ENCODE data around the gene MAN1C1.

The MAN1C1 gene

DNA sequence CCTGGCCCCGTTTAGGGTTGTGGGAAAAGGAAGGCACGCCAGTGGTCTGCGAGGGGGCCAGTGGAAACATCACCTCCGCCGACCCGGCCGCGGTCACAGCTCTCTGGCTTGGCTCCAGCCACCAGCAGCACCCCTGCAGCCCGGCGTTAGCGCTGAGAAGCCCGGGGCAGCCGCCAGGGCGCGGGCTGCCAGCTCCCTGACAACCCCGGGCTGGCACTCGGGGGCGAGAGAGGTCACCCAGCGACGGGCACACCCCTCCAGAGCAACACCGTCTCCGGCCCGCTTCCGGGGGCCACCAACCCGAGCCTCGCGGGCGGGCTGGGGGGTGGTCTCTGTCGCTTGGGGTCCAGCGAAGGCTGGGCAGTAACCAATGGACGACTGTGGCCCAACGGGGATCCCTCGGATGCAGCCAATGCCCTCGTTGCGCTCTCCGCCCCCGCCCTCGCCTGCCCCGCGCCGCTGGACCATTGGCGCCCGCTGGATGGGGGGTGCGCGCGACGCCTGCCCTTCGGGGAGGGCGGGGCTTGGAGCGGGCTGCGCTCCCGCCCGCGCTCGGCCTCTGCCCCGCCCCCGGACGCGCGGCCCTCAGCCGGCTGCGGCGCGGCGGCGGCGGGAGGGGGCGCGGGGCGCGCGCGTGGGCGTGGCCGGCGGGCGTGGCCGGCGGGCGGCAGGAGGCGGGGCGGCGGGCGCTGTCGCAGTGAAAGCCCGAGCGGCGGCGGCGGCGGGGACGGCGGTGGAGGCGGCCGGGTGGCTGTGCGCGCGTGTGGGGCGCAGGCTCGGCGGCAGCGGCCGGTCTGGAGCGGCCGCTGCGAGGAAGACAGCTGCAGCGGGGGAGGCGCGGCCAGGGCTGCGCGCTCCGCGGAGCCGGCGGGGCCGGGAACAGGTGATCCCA lies at the start of gene MAN1C1:
Gene MAN1C1 (plus strand): TSS at position 697 of the 892 bp plus-strand sequence. CDS start 1,007 bp downstream, outside the sequence.
- DNase-seq, result peak; percentile 68

DNA sequence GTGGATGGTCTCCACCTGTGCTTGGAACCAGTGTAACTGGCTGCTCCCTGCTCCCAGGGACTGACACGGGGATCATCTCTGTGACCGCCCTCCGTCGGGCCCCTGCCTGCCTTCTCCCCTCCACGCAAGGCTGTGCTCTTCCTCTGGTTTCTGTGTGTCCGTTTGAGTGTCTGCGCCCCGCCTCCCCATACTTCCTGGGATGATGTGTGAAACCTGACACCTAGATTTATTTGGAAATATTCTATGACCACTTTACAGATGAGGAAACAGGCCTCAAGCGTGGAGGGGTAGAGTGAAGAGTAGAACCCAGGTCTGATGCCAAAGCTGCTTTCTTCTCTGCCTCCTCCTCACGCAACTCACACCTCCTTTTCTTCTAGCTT lies 48.9 kb upstream of the MAN1C1 start:
- DNase-seq, result no peak

DNA sequence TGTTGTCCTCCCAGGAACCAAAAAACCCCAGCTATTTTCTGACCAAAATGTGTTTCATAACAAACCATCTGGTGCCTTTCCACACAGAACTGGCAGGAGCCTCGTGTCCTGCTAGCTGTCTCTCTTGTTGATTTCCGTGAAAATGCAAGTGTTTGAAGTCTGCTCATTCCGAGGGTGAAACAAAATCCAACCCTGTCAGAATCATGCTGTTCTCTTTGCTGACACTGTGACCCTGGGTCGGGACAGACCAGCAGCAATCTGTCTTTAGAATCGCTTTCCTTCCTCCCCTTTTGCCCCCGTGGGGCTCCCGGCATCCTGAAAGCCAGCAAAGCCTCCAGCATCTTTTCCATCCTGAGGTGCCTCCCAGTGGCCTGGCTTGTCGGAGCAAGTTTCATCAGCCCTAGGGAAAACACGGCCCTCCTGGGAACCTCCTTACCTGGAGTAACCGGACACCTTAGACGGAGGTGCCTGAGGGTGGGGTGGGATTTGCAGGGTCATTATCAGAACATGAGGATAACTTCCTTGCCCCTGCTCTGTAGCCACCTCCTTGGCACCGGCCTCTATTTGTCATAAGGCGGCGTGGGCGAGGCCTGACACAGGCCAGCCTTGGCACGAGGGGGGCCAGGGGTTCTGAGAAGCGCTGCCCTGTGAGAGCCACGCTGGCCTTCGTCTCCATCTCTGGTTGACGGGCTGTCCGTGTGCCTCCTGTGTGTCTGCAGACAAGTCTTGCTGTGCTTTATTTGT lies 48.3 kb upstream of the MAN1C1 start:
- DNase-seq, result no peak

DNA sequence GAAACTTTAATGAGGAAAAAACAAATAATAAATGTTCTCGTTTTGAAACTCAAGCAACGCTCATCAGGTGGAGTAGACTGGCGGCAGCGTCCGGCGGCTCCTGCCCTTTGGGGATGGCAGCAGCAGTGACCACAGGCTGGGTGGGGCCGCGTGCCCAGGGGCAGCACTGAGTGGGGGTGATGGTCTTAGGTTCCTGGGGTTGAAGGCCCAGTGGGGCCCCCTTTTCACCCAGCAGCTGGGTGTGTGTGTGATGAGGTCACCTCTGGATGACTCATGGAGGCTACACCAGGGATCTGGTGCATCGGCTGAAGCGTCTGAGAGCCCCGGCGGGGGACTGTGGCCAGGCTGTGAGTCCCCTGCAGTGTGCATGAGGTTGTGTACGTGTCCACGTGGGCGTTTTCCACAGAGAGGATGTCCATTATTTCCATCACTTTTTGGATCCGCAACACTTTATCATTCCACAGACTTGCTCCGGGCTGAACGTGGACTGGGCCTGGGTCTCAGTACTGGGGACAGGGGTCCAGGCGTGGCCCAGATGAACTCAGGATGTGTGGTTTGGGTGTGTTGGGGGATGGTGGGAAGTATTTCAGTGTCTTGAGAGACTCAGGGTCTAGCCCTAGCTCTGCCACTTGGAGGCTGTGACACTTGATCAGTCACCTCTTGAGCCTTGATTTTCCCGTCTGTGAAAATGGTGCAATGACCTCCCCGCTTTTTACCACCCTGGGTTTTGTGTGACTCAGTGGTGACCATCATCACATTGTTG lies 47.6 kb upstream of the MAN1C1 start:
- DNase-seq, result no peak

DNA sequence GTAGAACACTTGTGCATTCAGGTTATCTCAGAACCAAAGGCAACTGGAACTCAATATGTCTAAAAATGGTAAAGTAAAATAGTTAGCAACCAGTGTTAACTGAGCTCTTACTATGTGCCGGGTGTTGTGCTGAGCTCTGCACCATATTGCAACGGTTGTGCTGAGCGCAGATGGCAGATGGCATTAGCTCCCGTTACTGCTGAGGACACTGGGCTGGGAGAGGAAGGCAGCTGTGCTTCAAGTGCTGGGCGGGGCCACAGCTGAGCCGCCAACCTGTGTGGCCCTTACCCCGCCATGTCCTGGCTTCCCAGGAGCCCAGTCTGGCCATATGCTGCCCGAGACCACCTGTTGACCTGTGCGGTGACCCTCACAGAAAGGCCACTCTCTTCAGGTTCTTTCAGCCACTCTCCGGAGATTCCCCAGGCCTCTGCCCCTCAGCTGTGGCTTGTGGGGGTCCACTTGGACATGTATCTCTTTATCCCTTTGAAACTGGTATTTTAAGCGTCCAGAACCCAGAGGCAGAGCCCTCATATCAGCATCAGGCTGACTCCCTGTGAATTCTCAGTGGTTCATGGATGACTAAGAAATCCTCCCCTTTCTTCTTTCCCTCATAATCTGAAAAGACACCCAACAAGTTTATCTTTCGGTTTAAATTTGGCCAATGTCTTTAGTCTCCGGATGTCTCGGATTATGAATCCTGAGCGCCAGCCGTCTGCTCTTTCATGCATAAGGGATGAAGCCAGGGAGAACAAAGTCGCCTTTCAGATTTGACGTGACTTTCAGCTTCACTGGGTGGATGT lies 46.8 kb upstream of the MAN1C1 start:
- no peak for DNase-seq

DNA sequence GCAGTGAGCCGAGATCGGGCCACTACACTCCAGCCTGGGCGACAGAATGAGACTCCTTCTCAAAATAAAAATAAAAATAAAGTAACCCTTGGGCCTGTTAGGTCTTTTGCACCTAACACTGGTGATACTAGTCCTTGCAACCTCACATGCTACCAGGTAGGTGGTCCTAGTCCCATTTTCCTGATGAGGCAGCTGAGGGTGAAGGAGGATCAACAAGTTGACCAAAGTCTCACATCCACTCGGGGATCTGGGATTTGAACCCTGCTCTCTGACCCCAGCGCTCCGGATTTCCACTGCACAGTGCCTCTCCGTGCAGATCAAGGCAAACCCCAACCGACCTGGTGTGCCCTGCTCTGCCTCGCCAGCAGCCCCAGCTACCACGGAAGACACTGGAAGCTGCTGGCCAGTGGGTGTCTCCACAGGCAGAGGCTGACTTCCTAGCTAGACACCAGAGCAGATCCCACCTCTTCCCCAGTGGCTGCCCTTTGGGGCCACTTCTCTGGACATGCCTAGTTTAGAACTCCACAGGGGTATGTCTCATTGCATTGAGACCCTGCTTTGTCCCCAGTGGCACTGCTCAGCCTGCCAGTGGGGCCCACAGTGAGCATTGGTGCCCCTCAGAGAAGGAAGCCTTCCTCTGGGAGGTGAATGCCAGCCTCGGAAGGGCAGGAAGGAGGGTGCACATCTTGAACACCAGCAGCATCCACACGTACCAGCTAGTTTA lies 45.6 kb upstream of the MAN1C1 start:
- DNase-seq, result no peak

DNA sequence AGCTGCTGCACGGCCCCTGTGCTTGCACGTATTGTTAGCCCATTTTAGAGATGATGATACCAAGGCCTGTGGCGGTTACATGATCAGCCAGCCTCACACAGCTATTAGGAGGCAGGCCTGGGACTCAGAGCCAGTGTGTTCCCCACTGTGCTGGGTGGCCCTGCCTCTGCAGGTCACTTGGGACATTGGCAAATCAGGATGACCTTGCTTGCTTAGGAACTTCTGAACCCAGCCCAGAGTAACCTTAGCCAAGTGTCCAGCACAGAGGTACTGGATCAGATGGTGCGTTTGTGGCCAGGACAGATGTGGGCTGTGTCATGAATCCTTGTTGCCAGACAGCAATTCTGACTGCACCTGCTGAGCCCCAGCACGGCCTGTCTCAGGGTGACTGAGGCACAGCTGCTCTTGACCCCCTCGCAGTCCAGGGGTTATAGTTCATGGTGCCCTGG lies 45.0 kb upstream of the MAN1C1 start:
- DNase-seq, result no peak

DNA sequence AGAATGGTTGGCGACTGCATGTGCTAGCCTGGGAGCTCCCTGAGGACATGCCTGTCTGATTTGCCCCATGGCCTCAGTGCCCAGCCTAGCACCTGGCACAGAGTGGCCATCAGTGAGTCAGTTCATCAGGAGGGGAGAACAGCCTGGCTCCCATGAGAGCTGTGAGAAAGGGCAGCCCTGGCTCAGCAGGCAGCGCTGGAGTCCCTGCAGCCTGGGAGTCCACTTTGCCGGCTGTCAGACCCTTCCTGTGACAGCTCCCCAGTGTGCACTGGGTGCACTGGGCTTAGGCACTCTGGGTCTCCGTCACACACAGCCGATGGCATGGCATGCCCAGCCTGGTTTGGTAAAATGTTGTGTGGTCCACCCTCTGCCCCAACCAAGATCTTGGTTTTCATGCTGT lies 44.5 kb upstream of the MAN1C1 start:
- no peak for DNase-seq

DNA sequence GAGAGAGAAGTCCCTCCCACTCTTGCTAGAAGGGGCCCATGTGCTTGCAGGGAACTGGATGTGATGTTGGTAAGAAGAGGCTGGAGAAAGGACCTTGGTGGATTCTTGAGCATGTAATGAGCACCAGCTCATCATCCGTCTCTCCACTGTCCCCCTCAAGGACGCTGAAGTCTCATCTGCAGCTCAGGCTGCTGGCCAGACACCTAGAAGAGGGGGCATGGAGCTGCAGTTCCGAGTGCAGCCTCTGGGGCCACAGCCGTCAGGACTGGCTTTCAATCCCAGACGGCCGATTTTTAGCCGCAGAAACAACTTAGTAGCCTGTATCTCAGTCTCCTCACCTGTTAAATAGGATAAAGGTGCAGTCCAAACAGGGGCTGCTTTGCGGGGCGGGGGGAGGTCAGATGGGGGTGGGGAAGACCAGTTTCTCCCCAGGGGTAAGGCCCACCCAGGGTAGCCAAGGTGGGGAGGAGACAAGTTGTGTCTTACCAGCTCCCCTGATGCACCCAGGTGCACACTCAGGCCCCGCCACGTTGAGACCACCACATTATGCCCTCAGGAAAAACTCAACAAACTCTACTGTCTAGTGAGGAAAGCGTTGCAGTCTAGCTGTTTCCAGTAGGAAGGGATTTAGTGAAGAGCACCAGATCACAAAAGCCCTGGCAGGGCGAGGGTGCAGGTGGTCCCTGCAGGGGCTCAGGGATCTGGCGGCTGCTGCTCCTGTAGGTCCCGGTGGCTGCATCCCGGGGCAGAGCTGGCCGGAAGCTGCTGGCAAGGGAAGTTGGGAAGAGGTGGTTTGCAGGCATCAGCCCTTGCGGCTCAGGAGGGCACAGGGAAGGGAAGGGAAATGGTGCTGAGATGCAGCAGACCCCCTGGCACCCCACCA lies 43.6 kb upstream of the MAN1C1 start:
- DNase-seq, result no peak

DNA sequence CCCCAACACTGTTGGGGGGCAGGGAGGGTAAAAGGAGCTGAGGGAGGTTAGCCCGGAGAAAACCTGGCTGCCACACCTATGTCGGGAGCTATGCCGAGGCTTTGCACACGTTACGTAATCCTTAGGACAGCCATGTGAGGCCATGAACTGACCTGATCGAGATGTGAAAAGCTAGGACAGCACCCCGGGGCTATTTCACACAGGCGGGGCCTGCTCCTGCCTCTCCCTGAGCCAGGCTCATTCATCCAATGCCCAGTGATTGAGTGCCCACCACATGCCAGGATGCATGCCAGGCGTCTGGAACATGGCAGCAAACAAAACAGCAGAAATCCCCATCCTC lies 43.0 kb upstream of the MAN1C1 start:
- DNase-seq, result no peak

DNA sequence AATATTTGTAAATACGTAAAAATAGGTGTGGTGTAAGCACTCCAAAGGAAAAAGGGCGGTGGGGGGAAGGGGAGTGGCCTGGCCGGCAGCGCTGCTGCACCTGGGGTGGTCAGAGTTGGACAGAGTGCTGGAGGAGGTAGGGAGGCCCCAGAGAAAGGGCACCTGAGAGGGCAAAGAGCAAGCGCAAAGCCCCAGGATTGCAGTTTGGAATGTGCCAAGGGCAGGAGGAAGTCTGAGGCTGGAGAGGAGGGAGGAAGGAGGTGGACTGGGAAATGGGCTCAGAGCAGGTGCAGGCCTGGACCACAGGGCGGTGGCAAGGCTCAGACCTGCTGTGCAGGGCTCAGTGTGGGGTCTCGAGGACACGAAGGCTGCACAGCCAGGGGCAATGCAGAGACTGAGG lies 42.6 kb upstream of the MAN1C1 start:
- DNase-seq, result no peak

DNA sequence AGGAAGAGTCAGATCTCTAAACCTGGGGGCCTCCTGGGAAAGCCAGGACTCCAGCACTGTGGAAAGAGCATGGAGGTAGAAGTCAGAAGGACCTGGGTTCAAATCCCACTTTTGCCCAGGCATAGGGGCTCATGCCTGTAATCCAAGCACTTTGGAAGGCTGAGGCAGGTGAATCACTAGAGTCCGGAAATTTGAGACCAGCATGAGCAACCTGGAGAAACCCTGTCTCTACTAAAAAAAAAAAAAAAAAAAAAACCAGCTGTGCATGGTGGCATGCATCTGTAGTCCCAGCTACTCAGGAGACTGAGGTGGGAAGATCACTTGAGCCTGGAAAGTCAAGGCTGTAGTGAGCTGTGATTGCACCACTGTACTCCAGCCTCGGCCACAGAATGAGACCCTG lies 41.4 kb upstream of the MAN1C1 start:
- DNase-seq, result no peak

DNA sequence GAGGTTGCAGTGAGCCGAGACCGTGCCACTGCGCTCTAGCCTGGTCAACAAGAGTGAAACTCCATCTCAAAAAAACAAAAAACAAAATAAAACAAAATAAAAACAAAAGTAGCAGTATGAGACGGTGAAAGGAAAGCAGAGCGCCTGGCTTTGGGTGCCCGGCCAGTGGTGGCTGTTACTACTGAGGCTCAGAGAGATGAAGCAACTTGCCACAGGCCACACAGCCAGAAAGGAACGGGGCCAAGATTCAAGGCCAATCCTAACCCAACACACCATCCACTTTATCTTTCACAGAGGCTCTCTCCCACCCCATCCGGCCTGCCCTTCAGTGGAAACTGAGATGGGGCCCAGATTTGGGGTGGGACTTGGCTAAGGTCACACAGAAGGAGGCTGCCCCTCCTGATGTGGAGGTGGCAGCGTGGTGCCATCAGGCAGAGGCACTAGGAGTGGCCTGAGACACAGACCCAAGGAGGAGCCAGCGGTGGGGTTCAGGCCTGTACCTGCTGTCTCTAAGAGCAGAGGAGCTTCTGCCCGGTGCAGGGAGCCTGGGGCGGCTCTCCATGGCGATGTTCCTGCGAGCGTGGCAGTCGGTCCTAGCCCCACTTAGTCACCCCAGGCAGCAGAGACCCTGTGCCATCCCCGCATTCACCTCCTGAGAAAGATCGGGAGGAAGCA lies 40.0 kb upstream of the MAN1C1 start:
- DNase-seq, result no peak

DNA sequence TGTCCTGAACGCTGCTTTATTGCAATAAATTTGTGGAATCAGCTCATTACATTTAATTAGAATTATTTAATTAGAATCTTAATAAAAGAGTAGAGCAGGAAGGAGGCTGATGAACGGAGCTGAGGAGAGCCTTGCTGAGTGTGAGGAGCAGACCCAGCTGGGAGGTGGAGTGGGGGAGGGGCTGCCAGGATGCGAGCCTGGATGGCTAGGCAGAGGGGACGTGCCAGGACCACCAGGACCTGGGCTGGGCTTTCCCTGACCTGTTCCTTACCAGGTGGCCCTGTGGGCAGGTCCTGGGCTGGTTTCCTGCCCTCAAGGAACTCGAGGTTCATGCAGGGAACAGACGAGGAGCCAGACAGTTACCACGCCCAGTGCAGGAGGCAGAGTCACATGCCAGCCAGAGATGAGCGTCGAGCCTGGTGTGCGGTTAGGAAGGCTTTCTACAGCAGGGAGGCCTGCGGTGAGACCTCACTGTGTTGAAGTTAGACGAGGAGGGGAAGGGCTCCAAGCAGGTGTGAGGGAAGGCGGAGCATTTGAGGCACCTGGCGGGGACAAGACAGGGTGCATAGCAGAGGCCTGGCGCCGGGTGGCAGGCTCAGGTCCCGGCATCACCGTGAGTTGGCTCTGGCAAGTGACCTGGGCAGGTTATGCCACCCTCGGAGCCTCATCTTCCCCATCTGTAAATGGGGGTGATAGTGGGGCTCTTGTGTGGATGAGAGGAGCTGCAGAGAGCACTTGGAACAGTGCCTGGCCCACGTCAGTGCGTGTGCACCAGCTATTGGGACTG lies 39.3 kb upstream of the MAN1C1 start:
- DNase-seq, result no peak

DNA sequence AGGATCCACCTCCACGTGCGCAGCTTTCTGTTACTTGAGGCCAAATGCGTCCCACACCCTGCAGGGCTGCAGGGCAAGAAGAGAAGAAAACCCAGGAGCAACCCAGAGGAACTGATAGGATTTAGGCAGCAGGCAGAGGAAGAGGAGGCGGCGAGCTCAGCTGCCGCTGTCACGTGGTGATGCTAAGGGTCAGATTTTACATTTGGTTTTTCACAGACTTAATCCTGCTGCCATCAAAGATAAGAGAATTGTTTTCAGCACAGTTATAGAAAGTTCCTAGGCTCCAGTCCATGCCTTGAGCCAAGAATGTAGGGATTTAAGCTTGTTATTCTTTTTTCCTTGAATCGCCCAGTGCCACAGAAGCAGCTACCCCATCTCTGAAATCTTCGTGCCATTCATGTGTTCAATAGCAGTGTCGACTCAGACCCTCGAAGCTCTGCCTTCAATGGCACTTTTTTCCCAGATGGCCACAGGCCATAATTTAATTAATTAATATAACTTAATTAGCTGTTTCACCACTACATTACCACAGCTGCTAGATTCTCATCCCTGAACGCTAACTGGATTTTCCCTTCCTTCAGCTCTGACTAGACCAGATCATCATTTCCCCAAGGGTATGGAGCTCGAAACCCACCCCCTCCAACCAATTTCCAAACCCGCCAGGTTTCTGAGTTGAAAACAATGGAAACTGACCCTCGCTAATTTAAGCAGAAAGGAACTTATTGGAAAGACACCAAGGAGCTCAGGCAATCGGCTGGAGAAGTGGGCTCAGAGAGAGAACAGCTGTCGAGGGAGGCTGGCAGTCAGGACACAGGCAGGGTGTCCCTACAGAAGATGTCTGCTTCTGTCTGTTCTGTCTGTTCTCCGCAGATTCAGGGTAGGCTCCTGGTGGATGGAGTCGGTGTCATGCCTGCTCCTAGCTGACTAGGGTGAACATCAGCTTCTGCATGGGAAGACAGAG lies 37.0 kb upstream of the MAN1C1 start:
- DNase-seq, result no peak

DNA sequence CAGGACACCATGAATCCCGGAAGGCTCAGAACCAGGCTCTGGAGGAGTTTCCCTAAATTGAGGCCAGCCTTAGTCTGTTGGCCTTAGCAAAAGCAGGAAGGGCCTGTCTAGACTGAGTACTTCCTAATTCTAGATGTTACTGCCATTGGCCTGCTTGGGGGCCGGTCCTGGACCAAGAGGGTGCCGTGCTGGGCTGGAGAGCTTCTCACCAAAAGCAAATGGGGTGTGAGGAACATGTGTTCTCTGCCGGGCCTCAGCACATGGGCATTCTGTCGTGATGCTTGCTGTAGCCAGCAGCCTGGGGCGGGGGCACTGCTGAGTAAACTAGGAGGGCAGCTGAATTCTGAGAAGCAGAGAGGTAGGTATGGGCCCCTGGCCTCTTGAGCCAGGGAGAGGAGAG lies 35.7 kb upstream of the MAN1C1 start:
- DNase-seq, result no peak

DNA sequence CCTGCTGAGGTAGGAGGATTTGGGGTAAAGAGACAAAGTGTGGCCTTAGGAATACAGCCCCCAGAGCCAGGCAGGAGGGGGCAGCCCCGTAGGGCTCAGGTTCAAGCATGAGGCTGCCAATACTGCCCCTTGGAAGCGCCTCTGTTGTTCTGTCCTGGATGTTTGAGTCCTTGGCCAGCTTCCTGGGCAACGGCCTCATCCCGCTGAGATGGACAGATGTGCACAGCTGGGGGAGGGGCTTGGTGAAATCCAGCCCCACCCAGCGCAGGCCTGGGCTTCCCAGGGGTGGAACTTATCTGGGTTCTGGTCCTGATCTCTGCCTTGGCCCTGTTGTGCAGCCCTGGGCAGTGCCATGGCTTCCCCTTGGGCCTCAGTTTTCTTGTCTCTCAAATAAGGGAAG lies 34.8 kb upstream of the MAN1C1 start:
- no peak for DNase-seq

All from activated T-cell treated with anti-CD3 and anti-CD28 coated beads for 4 hours (primary cell).